NCI-H510A treated with DMSO at 0.1 percent for 48 hours (cell line): ENCODE data around the gene TMED5.
"Not testable (repeated sequence)": the region's sequence is repeated elsewhere in the genome, so short reads cannot be mapped to it uniquely, and the experiment has no call there.

ENCODE experiments used
- DNase-seq: peaks from one replicate; lab custom pipeline; 2025; lab: John Stamatoyannopoulos, UW

The TMED5 gene

DNA sequence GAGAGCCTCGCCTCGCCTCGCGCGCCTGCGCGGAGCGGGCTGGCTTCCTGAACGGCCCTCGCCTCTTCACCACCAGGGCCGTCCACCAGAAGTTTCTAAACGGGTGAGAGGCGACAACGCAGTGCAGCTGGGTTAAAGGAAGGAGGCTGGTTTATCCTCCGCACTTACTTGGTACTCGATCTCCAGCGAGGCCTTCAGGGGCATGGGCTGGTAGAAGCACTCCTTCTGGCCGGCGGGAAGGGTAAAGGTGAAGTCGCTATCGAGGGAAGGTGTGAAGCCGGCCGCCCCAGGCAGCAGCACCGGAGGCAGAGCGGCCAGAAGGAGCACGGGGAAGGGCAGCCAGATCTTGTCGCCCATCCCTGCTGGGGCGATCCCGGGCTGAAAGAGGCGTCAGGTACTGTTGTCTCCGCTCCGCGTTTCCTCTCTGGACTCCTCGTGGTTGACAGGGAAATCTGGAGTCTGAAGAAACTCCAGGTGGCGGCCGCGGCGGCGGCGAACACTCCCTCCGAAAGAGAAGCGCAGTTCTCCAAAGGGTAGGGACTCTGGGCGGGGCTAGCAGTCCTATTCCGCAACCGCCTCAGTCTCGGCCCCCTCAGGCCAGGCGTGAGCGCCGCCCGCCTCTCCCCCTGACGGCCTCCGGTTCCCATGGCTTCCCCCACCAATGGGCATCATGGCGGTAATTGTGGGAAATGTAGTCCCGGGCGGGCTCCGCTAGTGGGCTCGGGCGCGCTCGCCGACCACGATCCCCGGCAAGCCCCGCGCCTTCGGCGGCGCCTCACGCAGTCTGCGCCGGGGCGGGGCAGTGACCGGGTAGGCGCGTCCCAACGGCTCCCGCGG, at the start of gene TMED5:
Gene TMED5 (minus strand): TSS at position 528 of the 837 bp plus-strand sequence. CDS start 171 bp downstream, at position 357.
- DNase-seq: peak; percentile 99

DNA sequence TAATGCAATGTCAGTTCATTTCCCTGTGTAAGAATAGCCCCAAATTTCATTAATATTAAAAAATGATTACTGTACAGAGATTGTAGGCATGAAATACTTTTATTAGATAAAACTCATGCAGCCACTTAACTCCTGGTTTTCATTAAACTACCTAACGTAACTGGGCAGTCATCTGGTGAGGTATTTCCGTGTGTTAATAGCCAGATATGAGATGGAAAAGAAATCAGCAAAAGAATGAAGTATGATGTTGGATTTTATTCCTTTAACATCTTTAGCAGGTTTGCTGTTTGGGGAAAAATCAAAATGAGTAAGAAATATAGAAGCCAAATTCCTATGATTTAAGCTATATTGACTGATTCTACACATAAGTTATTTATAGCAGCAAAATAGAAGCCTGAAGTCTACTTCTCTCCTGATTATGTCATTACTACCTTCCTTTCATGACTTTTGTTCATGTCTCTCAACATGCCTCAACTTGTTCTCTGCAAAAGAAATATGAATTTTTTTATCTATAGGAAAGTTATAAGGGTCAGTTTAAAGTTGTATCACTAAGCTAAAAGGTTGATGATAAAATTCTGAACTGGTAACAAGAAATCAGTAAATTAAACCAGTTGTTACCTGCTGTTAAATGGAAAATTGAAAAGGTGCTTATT, 42.9 kb upstream of the TMED5 start:
- DNase-seq: no peak

DNA sequence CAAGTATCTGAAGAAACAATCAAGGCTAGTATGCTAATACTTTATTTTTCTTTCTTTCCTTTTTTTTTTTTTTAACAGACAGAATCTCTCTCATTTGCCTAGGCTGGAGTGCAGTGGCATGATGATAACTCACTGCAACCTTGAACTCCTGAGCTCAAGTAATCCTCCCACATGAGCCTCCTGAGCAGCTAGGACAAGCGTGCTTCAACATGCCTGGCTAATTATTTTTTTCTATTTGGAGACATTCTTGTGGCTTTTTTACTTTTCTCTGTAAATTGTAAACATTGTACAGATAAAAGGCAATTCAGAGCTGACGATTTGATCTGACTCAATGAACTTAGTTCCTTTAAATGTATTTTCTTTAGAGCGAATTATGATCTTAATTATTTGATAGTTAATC, 41.7 kb upstream of the TMED5 start:
- no peak for DNase-seq

DNA sequence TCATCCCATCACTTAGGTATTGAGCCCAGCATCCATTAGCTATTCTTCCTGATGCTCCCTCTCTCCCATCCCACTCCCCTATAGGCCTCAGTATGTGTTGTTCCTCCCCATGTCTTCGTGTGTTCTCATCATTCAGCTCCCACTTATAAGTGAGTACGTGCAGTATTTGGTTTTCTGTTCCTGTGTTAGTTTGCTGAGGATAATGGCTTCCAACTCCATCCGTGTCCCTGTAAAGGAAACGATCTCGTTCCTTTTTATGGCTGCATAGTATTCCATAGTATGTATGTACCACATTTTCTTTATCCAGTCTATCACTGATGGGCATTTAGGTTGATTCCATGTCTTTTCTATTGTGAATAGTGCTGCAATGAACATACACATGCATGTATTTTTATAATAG, 40.5 kb upstream of the TMED5 start:
- not testable (repeated sequence) for DNase-seq

DNA sequence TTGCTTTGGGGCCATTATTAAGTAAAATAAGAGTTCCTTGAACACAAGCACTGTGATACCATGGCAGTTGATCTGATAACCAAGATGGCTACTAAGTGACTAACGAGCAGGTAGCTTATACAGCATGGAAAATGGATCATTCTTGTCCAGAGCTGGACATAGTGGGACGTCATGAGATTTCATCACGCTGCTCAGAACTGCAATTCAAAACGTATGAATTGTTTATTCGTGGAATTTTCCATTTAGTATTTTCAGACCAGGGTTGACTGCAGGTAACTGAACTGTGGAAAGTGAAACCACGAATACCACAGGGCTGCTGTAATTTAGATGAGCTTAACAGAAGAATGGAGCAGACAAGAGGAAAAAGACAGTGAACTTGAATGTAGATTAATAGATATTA, 39.2 kb upstream of the TMED5 start:
- no peak for DNase-seq

DNA sequence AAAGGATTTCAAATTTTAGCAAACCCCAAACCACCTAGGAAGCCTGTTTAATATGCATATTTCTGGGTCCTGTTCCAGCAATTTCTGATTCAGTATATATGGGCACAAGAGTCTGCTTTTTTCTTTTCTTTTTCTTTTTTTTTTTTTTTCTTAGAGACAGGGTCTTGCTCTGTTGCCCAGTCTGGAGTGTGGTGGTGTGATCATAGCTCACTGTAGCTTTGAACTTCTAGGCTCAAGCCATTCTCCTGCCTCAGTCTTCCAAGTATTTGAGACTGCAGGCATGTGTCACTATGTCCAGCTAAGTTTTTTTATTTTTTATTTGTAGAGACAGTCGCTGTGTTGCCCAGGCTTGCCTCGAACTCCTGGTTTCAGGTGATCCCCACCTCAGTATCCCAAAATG, 35.1 kb upstream of the TMED5 start:
- DNase-seq: no peak

DNA sequence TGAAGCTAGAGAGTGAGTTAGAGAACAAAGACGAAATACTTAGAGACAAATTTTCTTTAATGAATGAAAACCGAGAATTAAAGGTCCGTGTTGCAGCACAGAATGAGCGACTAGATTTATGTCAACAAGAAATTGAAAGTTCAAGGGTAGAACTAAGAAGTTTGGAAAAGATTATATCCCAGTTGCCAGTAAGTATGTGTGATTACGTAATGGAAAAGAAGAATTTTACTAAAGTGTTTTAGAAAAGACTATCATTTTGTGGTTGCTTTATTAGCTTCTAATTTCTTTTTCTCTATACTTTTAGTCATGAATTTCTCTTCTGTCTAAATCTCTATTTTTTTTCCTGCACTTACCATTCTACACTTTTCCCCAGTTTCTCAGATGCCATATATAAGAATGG, 27.0 kb upstream of the TMED5 start:
- no peak for DNase-seq

DNA sequence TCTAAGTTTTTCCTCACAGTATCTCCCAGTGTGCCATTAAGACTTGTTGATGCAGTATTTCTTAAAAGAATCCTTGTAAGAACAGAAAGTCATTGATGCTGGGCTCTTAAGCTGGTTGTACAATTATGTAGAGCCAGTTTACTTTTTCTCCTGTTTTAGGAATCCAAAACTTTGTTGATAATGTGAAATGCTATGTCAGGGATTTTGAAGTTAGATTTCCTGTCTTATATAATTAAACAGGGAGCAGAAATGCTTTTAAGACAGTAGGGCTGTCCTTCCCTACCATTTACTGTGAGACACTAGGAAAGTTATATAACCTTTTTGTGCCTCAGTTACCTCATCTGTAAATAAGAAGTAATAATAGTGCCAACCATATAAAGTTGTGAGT, 26.3 kb upstream of the TMED5 start:
- no peak for DNase-seq

DNA sequence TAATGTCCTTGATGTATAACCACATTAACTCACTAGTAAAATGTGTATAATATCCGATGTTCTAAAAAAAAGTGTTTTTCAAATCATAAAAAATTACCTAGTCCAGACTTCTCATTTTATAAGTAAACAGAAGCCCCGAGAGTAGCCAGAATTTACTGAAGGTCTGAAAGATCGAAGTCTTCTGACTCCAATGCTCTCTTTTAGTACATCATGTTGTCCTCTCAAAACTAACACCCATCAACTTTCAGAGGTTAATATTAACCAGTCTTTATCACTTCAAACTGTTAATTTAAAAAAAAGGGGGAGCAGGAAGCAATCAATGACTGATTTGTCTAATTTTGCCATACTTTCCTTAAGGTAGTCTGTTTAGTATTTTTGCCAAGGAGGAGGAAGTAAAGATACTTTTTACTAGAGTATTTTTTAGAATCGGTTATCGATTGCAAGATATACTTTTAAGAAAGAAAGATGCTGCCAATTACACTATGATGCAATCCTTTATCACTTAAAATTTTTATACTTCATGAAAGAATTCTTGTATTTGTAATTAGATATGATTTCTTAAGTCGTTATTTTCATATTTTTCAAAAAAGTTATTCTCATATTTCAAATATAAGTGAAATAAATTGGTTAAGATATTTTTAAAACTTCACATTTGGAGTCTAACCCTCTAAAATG, 25.8 kb upstream of the TMED5 start:
- DNase-seq: no peak

DNA sequence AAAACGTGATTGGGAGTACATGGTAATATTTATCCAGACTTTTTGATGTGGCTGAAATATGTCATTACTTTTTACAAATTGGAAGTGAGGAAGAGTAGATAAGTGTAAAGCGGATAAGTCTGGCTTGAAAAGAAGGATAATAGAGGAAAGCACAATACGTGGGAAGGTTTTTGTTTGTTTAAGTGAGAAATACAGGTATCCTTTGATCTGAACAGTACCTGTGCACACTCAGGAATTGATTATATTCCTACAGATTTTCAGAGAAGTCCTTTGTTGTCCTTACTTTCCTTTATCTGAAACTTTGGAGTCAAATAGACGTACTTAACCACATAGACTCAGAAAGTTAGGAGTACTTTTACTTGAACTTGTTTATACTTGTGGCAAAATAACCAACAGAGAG, 20.5 kb upstream of the TMED5 start:
- DNase-seq: no peak

DNA sequence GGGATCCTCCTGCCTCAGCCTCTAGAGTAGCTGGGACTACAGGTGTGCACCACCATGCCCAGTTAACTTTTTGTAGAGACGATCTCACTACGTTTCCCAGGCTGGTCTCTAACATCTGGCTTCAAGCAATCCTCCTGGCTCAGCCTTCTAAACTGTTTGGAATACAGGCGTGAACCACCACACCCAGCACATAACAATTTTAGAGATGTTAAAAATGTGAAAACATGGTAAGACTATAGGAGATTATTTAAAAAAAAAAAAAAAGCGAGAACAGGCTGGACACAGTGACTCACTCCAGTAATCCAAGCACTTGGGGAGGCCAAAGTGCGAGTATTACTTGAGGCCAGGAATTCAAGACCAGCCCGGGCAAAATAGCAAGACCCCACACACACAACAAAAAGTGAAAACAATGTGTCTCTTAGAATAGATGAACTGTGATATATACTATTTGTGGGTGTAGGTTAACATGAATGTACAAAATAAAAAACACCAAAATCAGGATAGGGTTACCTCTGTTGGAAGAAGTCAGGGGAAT, 19.9 kb upstream of the TMED5 start:
- DNase-seq: no peak

DNA sequence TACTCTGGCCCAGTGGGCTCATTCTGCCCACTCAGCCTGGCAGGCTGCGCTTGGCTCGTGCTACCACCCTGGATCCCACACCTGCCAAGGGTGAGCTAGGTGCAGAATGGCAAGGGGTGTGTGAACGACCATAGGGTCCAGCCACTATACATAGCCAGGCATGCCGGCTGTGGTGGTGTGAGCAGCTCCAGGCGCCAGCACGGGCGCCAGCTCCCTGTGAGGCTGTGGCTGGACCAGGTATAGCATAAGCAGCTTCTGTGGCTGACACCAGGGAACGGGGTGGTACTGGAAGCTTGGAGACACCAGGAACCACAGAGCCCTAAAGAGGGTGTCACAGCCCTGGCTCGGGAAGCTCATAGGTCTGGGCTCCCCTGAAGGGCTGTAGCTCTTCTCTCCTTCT, 18.9 kb upstream of the TMED5 start:
- DNase-seq: no peak

DNA sequence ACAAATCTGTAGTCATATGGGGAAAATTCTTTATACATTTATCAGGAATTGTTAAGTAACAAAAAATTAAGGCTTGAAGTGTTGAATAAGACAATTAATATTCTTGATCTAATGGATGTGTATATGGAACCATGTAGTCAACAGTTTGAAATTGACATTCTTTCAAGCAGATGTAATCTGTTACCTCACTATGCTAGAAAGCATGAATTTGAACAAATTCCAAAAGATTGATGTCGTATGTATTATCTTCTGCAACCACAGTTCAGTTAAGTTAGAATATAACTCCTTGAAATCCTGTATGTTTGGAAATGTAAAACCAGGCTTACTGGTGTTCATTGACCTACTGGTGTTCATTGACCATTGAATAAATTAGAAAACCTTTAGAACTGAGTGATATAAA, 16.4 kb upstream of the TMED5 start:
- no peak for DNase-seq

DNA sequence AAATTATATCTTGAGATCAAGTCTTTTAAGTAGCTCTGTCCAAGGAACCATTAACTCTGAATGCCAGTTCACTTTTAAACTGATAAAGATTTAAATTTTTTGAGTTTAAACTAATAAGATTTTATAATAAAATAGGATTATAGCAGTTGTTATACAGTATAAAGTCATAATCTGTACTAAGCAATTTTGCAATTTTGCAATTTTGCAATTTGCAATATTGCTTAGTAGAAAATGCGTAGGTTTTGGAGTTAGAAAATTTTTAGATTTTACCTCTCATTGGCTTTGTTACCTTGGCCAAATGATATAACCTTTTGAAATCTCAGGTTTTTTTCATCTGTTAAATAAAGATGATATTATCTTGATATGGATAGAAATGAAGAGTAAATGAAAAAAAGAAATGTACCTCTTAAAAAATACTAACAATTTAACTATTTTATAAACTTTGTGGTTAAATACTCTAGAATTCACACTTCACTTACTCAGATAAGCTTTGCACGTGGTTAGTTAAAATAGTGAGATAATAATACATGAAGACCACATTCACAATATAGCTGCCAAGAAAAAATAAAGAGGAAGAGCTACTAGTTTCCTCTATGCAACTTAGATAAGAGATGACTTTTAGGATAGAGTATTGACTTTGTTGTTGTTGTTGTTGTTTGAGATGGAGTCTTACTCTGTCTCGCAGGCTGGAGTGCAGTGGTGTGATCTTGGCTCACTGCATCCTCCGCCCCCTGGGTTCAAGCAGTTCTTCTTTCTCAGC, 14.2 kb upstream of the TMED5 start:
- DNase-seq: no peak

DNA sequence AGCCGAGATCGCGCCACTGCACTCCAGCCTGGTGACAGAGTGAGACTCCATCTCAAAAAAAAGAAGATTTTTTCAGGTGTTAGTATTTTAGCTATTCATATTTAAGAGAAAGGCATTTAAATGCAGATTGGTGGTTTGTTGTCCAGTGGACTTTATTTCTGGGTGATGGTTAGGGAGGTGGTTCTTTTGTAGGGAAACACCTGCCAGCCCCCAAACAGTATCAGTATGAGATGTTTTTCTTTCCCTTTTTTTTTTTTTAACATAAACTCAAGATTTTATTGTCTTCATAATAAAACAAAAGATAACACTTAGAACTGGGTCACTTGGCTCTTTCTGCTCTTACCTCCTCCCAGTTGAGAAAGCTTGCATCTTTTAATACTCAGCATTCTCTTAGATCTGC, 10.2 kb upstream of the TMED5 start:
- DNase-seq: no peak

DNA sequence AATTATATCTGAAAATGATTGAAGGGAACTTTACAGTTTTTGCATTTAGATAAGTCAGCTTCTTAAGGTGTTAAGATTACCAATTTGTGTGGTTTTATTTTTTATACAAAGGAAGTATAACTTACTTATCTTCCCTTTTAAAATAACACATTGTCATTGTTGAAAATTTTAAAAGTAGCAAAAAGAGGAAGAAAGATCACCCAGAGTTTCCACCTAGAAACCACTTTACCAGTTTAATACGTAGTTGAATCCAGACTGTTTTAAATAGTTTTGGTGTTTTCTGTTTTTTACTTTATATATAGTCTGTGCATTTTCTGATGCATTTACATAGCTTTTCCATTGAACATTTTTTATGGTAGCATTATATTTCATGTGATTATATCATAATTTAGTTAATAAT, 6.5 kb upstream of the TMED5 start:
- DNase-seq: no peak

DNA sequence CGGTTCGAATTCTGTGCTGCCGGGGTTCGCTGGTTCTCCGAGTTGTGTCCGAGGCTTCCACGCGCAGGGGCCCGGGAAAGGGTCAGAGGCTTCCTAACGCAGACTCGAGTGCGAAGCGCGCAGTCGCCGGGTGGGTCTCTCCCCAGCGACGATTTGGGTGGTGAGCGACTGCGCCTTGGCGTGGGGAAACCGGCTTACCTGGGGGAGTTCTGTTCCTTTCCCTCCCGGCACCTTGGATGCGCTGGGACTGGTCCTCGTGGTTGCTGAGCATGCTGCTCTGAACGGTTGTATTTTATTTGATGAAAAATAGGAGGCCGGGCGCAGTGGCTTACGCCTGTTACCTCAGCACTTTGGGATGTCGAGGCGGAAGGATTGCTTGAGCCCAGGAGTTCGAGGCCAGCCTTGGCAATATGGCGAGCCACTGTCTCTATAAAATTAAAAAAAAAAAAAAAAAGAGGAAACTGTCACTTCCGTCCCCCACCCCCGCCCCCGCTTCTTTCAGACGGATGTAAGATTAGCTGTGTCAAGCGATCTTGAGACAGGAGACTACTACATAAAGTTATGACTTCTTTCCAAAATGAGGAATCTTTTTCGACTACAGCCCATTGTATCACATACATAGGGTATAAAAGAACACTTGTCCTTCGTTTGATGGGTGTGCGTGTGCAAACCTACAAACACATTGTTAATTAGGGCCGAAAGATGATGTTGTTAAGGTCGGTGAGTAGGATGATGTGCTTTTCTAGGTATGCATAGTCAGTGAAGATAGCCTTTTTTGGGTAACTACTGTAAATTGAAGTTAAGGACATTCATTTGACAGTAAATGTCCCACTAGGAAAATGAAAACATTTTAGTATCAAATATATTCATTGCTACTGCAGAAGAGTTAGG, 755 bp upstream of the TMED5 start, which contains the start of gene CCDC18:
Gene CCDC18 (plus strand): TSS at position 2 of the 891 bp plus-strand sequence. CDS start 2,638 bp downstream, outside the sequence.
- peak; percentile 31 for DNase-seq

DNA sequence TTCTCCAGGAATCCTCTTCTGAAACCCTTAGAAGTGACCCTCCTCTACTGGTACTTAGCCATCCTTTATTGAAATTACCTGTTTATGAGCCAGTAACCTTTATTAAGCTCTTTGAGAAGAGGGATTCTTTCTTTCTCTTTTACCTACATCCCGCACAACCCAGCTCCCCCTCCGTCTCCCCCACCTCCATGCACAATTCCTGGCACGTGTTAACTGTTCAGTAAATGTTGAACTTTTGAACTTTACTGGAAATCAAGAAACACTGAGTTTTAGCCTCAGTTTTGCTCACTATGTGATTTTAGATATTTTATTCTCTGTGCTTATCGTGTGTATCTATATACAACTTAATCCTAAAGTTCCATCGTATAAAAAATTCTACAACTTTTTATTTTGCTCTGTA, 1.8 kb downstream of the TMED5 start:
- no peak for DNase-seq

DNA sequence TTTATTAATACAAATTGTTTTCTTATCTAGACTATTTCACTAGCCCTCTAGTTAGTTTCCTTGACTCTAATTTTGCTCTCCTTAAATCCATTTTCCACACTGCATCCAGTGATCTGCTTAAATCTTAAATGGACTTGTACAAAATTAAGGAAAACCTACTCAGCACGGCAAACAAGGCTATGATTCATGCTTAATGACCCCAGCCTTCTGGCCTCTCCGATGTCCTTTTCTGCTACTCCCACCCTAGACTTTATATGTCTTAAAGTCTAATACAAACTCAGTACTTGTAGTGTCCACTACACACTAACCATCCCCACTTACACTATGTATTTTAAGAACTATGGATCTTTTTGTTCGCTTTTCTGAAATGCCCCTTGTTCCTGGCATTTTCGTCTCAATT, 2.2 kb downstream of the TMED5 start:
- no peak for DNase-seq

DNA sequence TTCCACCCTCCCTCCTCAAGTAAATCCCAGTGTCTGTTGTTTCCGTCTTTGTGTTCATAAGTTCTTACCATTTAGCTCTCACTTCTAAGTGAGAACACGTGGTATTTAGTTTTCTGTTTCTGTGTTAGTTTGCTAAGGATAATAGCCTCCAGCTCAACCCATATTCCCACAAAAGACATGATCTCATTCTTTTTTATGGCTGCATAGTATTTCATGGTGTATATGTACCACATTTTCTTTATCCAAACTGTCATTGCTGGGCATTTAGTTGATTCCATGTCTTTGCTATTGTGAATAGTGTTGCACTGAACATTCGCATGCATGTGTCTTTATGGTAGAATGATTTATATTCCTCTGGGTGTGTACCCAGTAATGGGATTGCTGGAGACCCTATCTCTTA, 5.6 kb downstream of the TMED5 start:
- DNase-seq: not testable (repeated sequence)

DNA sequence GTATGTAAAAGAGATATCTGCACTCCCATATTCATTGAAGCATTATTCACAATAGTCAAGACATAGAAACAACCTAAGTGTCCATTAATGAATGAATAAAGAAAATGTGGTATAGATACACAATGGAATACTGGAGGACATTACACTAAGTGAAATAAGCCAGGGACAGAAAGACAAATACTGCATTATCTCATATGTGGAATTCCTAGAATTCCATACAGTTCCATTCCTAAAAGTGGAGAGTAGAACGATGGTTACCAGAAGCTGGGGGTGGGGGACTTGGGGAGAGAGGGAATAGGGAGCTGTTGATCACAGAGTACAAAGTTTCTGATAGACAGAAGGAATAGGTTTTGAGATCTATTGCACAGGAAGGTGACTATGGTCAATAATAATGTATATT, 7.4 kb downstream of the TMED5 start:
- no peak for DNase-seq
